NCI-H187 (cell line): Measurements from ENCODE around the gene PRELID2.
"Not testable (repeated sequence)": the region's sequence is repeated elsewhere in the genome, so short reads cannot be mapped to it uniquely, and the experiment has no call there.

ENCODE experiments used
- DNase-seq, 2 experiments: peaks; one replicate each; lab custom pipeline; 2025; lab: John Stamatoyannopoulos, UW

The PRELID2 gene

GRCh38 chr5:145834917-145835847, at the start of gene PRELID2:
PRELID2 (minus strand) TSS chr5:145835342; CDS start chr5:145835251, 91 bp downstream.
- peak in 1 of 2 experiments; percentile 10 for DNase-seq

GRCh38 chr5:145874765-145875164, 39.6 kb upstream of the PRELID2 start:
- no peak for DNase-seq

- DNase-seq, result no peak
Measured at GRCh38 chr5:145872914-145873313, 37.8 kb upstream of the PRELID2 start, which contains the start of gene GRXCR2. GRXCR2 (minus strand) TSS chr5:145873014; CDS start chr5:145872968, 46 bp downstream.

GRCh38 chr5:145872486-145872885, 37.3 kb upstream of the PRELID2 start:
- no peak for DNase-seq

GRCh38 chr5:145869753-145870152, 34.6 kb upstream of the PRELID2 start:
- no peak for DNase-seq

GRCh38 chr5:145867806-145868205, 32.7 kb upstream of the PRELID2 start:
- no peak for DNase-seq

GRCh38 chr5:145864432-145864831, 29.3 kb upstream of the PRELID2 start:
- not testable (repeated sequence) for DNase-seq

- DNase-seq, result no peak
Measured at GRCh38 chr5:145863003-145863402, 27.9 kb upstream of the PRELID2 start.

GRCh38 chr5:145859897-145860296, 24.8 kb upstream of the PRELID2 start:
- DNase-seq, result no peak

GRCh38 chr5:145859453-145859852, 24.3 kb upstream of the PRELID2 start:
- DNase-seq, result no peak

- DNase-seq, result no peak
Measured at GRCh38 chr5:145858959-145859358, 23.8 kb upstream of the PRELID2 start.

GRCh38 chr5:145856285-145856818, 21.2 kb upstream of the PRELID2 start:
- no peak for DNase-seq

- DNase-seq, result no peak
Measured at GRCh38 chr5:145855763-145856267, 20.7 kb upstream of the PRELID2 start.

GRCh38 chr5:145854651-145855258, 19.6 kb upstream of the PRELID2 start:
- no peak for DNase-seq

GRCh38 chr5:145853781-145854376, 18.7 kb upstream of the PRELID2 start:
- DNase-seq, result no peak

GRCh38 chr5:145852990-145853389, 17.8 kb upstream of the PRELID2 start:
- no peak for DNase-seq

- no peak for DNase-seq
Measured at GRCh38 chr5:145848854-145849253, 13.7 kb upstream of the PRELID2 start.

GRCh38 chr5:145847499-145848497, 12.7 kb upstream of the PRELID2 start:
- no peak for DNase-seq

- no peak for DNase-seq
Measured at GRCh38 chr5:145846081-145846480, 10.9 kb upstream of the PRELID2 start.

GRCh38 chr5:145841299-145841698, 6.2 kb upstream of the PRELID2 start:
- DNase-seq, result no peak
